GM23248 (cell line): ENCODE measurements around the gene MRLN.

Source experiments
- EZH2 ChIP-seq: fragments of 200-600 bp; sonication (generic); IDR thresholded peaks from 2 replicates; pipeline ENCODE4 v1.6.1; 2018; ENCODE audit warnings: antibody characterized with exemption, mild to moderate bottlenecking; ENCODE audit not compliant: insufficient read depth, poor library complexity, severe bottlenecking
- EZH2phosphoT487 ChIP-seq: fragments of 200-600 bp; sonication (generic); IDR thresholded peaks from 2 replicates; pipeline ENCODE4 v1.6.1; 2018; ENCODE audit warnings: antibody characterized with exemption, moderate library complexity, mild to moderate bottlenecking, low read depth; ENCODE audit not compliant: insufficient read depth

DNA sequence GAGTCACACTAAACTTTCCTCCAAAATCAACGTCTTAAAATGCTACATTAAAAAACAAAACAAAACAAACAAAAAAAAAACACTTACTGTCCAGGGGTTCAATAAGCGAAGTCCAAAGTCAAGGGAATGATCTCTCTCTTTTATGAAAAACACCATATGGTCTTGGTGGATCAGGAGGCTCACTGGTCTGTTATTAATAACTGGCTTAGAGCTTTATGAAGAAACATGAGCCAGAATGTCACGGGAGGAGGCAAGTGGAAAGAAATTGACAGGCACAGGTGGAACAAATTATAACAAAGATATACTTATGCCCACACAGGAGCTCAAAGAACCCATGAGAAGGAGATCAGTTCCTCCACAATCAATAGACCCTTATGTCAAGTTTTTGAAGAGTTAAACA is at the start of gene MRLN:
- TF ChIP-seq EZH2phosphoT487 (no peak), EZH2 (no peak)
